Activated CD8-positive, alpha-beta memory T cell treated with anti-CD3 and anti-CD28 coated beads, Interleukin-2, amount 50 U/mL, for 24 hours (primary cell): ENCODE results near the gene PDGFRA.

ENCODE experiments used
- DNase-seq: peaks from one replicate; pipeline ENCODE4 v3.0.0-alpha.2; 2020; ENCODE audit errors: extremely low read depth

Gene PDGFRA

GRCh38 chr4:54255881-54256280 lies 26.8 kb downstream of the PDGFRA start:
- DNase-seq = no peak

GRCh38 chr4:54256491-54257486 lies 27.7 kb downstream of the PDGFRA start:
- no peak for DNase-seq

GRCh38 chr4:54265366-54265765 lies 36.3 kb downstream of the PDGFRA start:
- DNase-seq = no peak

GRCh38 chr4:54268151-54268550 lies 39.1 kb downstream of the PDGFRA start:
- DNase-seq = no peak

- DNase-seq = no peak
Observed at GRCh38 chr4:54271464-54271863, 42.4 kb downstream of the PDGFRA start.

- DNase-seq = no peak
Observed at GRCh38 chr4:54272051-54272450, 43.0 kb downstream of the PDGFRA start.

GRCh38 chr4:54274264-54274663 lies 45.2 kb downstream of the PDGFRA start:
- no peak for DNase-seq

- DNase-seq = no peak
Observed at GRCh38 chr4:54274795-54275665, 45.9 kb downstream of the PDGFRA start.

GRCh38 chr4:54276641-54277430 lies 47.7 kb downstream of the PDGFRA start:
- no peak for DNase-seq

- no peak for DNase-seq
Observed at GRCh38 chr4:54277691-54278090, 48.6 kb downstream of the PDGFRA start.

GRCh38 chr4:54278216-54278615 lies 49.1 kb downstream of the PDGFRA start:
- no peak for DNase-seq

GRCh38 chr4:54281054-54281766 lies 52.1 kb downstream of the PDGFRA start:
- DNase-seq = no peak

GRCh38 chr4:54282837-54283236 lies 53.7 kb downstream of the PDGFRA start:
- no peak for DNase-seq

- DNase-seq = no peak
Observed at GRCh38 chr4:54289316-54289715, 60.2 kb downstream of the PDGFRA start.

- DNase-seq = no peak
Observed at GRCh38 chr4:54290980-54291379, 61.9 kb downstream of the PDGFRA start.

- DNase-seq = no peak
Observed at GRCh38 chr4:54296548-54297203, 67.6 kb downstream of the PDGFRA start.

GRCh38 chr4:54308110-54308509 lies 79.0 kb downstream of the PDGFRA start:
- no peak for DNase-seq

GRCh38 chr4:54315561-54316538 lies 86.8 kb downstream of the PDGFRA start:
- DNase-seq = no peak

GRCh38 chr4:54317690-54318089 lies 88.6 kb downstream of the PDGFRA start:
- no peak for DNase-seq
